Lung (tissue), 16 donors: Measurements from ENCODE around the gene SH3BGRL2. TPM values are rescaled to one million over a fixed set of nuclear protein-coding genes. Genes with fewer than 3 reads are reported as not detected.

Source experiments
- ATAC-seq: fragments of 200-7000 bp; cut with Tn5 transposase; one replicate; pipeline ENCODE4 v1.9.1; 2020; ENCODE audit warnings: moderate number of reproducible peaks; ENCODE audit not compliant: insufficient read depth, low FRiP score
- DNase-seq, 3 donors: peaks; one replicate each; pipeline ENCODE4 v3.0.0-alpha.2; 2013 to 2017
- H3K27ac ChIP-seq, 2 donors: one replicate each; pipeline ENCODE4 v1.5.1; 2013; ENCODE audit warnings: mild to moderate bottlenecking in 2 of 2, moderate library complexity in 2 of 2, control low read depth in 1 of 2, inconsistent platforms in 1 of 2, low read depth in 1 of 2, low read length in 1 of 2
- H3K27me3 ChIP-seq, 3 donors: one replicate each; pipeline ENCODE4 v1.5.1; 2013; ENCODE audit warnings: low read length in 2 of 3; ENCODE audit not compliant: control insufficient read depth in 3 of 3, insufficient read depth in 3 of 3
- H3K36me3 ChIP-seq, 4 donors: one replicate each; pipeline ENCODE4 v1.5.1; 2013; ENCODE audit warnings: low read length in 4 of 4, mild to moderate bottlenecking in 1 of 4, moderate library complexity in 1 of 4; ENCODE audit not compliant: control insufficient read depth in 4 of 4, insufficient read depth in 4 of 4
- H3K4me1 ChIP-seq, 5 donors: one replicate each; pipeline ENCODE4 v1.5.1; 2013; ENCODE audit warnings: low read length in 5 of 5, mild to moderate bottlenecking in 2 of 5, moderate library complexity in 1 of 5; ENCODE audit not compliant: control insufficient read depth in 5 of 5, insufficient read depth in 5 of 5
- H3K4me3 ChIP-seq: one replicate; pipeline ENCODE4 v1.5.1; 2013; ENCODE audit warnings: mild to moderate bottlenecking, control low read depth, moderate library complexity
- H3K9ac ChIP-seq, 2 donors: one replicate each; pipeline ENCODE4 v1.5.1; 2013; ENCODE audit warnings: low read length in 2 of 2, control low read depth in 1 of 2; ENCODE audit not compliant: insufficient read depth in 1 of 2
- H3K9me3 ChIP-seq, 4 donors: one replicate each; pipeline ENCODE4 v1.5.1; 2013; ENCODE audit warnings: low read length in 3 of 4, mild to moderate bottlenecking in 1 of 4, moderate library complexity in 1 of 4; ENCODE audit not compliant: control insufficient read depth in 4 of 4, insufficient read depth in 3 of 4
- WGBS, 2 donors: extraction: QIAGEN DNeasy Blood & Tissue Kit; methylation state at CpG; one replicate each; pipeline ENCODE4 v1.1.7; 2013; 5-methylcytosine and 5-hydroxymethylcytosine counted together
- long read RNA-seq, 5 donors: transcript quantifications; one replicate each; lab custom pipeline, GENCODE V29; 2026
- polyA plus RNA-seq, 2 donors: library from polyadenylated mRNA; stranded (reverse); fragments of 200-250 nt; gene quantifications; one replicate each; pipeline ENCODE4 v1.2.1, GENCODE V29; 2013
- total RNA-seq, 2 donors: library from RNA; depleted of rRNA in 1 of 2; stranded (reverse); fragments of >200 nt in 1 of 2; gene quantifications; one replicate each; pipeline ENCODE4 v1.2.1, GENCODE V29; 2014 to 2021
- TF ChIP-seq, protein P1 (sequence below): IDR thresholded peaks from 2 replicates; pipeline ENCODE4 v1.5.1; 2012; ENCODE audit warnings: mild to moderate bottlenecking; ENCODE audit errors: control extremely low read depth, extremely low read depth
- donor health status: control.
- donor health status: control.
- donor health status: Bipolar disorder and iron deficiency.
- donor health status: healthy.
- donor health status: DM: yes; HTN: yes; CAD: no.

Gene SH3BGRL2
- 10 to 100 TPM; 19.6 to 38.5 TPM for total RNA-seq
- polyA plus RNA-seq = 1 to 10 TPM; 7.4 to 8.3 TPM
- long read RNA-seq, donor 1, full-length matches to known transcripts = 19 of 27 reads
- long read RNA-seq, donor 1, partial matches to known transcripts = 8 of 27 reads
- long read RNA-seq, donor 1, other reads (novel, unspliced or antisense) = 0 of 27 reads
- long read RNA-seq, donor 2, full-length matches to known transcripts = 10 of 10 reads
- long read RNA-seq, donor 2, partial matches to known transcripts = 0 of 10 reads
- long read RNA-seq, donor 2, other reads (novel, unspliced or antisense) = 0 of 10 reads
- long read RNA-seq, donor 3, full-length matches to known transcripts = 6 of 6 reads
- long read RNA-seq, donor 3, partial matches to known transcripts = 0 of 6 reads
- long read RNA-seq, donor 3, other reads (novel, unspliced or antisense) = 0 of 6 reads
- long read RNA-seq, donor 4, full-length matches to known transcripts = 6 of 6 reads
- long read RNA-seq, donor 4, partial matches to known transcripts = 0 of 6 reads
- long read RNA-seq, donor 4, other reads (novel, unspliced or antisense) = 0 of 6 reads
- long read RNA-seq, donor 5, full-length matches to known transcripts = 15 of 20 reads
- long read RNA-seq, donor 5, partial matches to known transcripts = 5 of 20 reads
- long read RNA-seq, donor 5, other reads (novel, unspliced or antisense) = 0 of 20 reads

DNA sequence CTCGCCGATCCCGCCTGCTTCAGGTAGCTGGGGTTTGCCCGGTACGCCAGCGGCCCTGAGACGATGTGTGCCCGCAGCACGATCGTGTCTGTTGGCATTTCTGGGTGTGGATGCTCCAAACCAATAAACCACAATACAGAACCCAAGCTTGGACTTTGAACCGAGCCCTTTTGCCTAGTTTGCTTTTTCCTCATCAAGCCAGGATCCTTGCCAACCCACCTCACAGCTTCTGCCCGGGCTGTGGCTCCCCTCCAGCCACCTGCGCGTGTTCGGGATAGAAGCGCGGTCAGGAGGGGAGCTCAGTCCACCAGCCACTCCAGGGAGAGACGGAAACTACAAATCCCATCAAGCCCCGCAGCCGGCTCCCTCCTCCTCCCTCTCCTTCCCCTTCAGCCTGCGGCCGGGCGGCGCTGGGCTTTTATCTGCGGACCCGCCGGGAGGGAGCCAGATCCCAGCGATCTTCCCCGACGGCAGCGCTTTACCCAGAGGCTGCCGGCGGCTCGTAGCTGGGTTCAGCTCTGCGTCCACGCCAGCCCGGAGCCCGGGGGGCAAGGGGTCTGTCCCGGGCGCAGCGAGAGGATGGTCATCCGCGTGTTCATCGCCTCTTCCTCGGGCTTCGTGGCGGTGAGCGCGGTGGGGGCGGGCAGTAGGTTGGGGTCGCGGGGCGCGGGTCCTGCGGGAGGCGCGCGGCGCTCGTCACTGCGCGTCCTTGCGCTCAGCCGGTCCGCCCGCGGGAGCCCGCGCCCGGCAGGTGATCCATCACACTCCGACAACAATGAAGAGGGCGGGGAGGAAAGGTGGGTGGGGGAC is at the start of gene SH3BGRL2:
SH3BGRL2 (plus strand) TSS at position 447 of the 810 bp plus-strand sequence; CDS start at position 580, 133 bp downstream.
- TF ChIP-seq, protein P1, sequence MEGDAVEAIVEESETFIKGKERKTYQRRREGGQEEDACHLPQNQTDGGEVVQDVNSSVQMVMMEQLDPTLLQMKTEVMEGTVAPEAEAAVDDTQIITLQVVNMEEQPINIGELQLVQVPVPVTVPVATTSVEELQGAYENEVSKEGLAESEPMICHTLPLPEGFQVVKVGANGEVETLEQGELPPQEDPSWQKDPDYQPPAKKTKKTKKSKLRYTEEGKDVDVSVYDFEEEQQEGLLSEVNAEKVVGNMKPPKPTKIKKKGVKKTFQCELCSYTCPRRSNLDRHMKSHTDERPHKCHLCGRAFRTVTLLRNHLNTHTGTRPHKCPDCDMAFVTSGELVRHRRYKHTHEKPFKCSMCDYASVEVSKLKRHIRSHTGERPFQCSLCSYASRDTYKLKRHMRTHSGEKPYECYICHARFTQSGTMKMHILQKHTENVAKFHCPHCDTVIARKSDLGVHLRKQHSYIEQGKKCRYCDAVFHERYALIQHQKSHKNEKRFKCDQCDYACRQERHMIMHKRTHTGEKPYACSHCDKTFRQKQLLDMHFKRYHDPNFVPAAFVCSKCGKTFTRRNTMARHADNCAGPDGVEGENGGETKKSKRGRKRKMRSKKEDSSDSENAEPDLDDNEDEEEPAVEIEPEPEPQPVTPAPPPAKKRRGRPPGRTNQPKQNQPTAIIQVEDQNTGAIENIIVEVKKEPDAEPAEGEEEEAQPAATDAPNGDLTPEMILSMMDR = no peak
- peak; percentile 85 to 90 (median 86) for DNase-seq
- WGBS, 2 donors = 1% methylated on average over 61 to 71 of the region's 72 CpGs
- H3K27ac ChIP-seq = peak within 1 kb of the TSS; percentile 67 to 88
- H3K9ac ChIP-seq = peak within 1 kb of the TSS; percentile 53 to 76
- H3K4me1 ChIP-seq = peaks cover 3 to 30% (median 9%) of the 10 kb centered on the region in 5 donors
- peak; percentile 88 for ATAC-seq
- no peaks in the 10 kb centered on the region for H3K9me3 ChIP-seq
- H3K27me3 ChIP-seq = no peaks in the 10 kb centered on the region
- no peaks in the 10 kb centered on the region for H3K36me3 ChIP-seq
- H3K4me3 ChIP-seq = peak within 1 kb of the TSS; percentile 80

GRCh38 chr6:79584332-79584731 is 46.8 kb upstream of the SH3BGRL2 start:
- no peak for ATAC-seq
- H3K4me3 ChIP-seq = no peak overlapping the region

DNA sequence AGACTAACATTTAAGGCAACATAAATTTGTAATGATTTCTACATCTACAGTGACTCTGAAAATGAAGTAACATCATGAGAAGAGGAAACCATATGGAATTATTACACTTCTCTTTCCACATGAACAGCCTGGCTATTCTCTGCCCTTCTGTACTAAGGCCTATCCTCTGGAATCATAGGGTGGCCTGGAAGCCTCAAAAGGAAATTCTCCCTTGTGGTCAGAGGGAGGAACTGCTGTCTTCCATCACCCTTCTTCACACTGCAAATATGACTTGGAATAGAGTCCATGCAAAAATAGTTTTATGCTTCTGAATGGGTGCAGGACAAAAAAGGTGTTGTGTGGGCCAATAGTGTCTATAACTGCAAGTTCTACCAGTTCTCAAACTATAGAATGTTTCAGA is 44.6 kb upstream of the SH3BGRL2 start:
- no peak overlapping the region for H3K27ac ChIP-seq
- no peak overlapping the region for H3K9ac ChIP-seq
- ATAC-seq = no peak
- no peaks in the 10 kb centered on the region for H3K36me3 ChIP-seq
- DNase-seq = no peak
- H3K9me3 ChIP-seq = no peaks in the 10 kb centered on the region
- no peaks in the 10 kb centered on the region for H3K4me1 ChIP-seq
- no peak overlapping the region for H3K4me3 ChIP-seq
- no peaks in the 10 kb centered on the region for H3K27me3 ChIP-seq
- TF ChIP-seq, protein P1 = no peak

More at GRCh38 chr6:79584332-79584731, 46.8 kb upstream of the SH3BGRL2 start:
- no peaks in the 10 kb centered on the region for H3K27me3 ChIP-seq
- TF ChIP-seq, protein P1 = no peak
- H3K4me1 ChIP-seq = no peaks in the 10 kb centered on the region
- no peak overlapping the region for H3K9ac ChIP-seq
- H3K27ac ChIP-seq = no peak overlapping the region
- H3K36me3 ChIP-seq = no peaks in the 10 kb centered on the region
- WGBS, 2 donors = 76 to 91% methylated on average over 2 of the region's 2 CpGs
- DNase-seq = no peak
- H3K9me3 ChIP-seq = no peaks in the 10 kb centered on the region
